ENCODE data around the gene SCART1.
"Not testable (repeated sequence)": the region's sequence is repeated elsewhere in the genome, so short reads cannot be mapped to it uniquely, and the experiment has no call there.

The SCART1 gene

DNA sequence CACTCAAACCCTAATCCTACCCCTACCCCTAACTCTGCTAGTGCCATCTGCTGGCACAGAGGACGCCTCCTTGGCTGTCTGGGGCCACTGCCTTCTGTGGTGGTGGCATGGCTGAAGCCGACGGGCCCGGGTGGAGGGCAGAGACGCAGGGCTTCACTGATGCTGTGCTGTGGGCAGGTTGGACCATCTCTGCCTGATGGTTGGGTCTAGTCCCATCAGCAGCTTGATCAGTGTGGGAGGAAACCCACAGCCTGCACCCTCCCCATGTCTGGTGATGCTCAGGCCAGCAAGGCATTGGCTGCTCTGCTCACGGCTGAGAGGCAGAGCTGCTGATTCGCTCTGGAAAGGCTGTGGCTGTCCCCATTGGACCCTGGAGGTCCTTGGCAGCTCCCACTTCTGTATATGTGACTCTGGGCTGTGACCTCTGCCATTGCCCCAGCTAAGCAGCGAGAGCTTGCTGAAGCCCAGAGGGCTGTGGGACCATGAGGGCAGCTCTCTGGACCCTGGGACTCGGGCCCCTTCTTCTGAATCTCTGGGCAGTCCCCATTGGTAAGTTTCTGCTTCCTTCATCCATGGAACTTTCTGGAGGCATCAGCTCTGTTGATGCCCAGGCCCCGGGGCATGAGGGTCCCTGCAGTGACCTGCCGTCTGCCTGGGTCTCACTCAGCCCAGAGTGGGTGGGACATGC lies at the start of gene SCART1:
SCART1 (plus strand) TSS at position 430 of the 688 bp plus-strand sequence; CDS start at position 483, 53 bp downstream.
- in situ Hi-C loops (cut with MboI; ENCODE audit: low sequenced_read_pairs): no loop called here

- in situ Hi-C loops (cut with MboI; ENCODE audit: low sequenced_read_pairs): no loop called here
Observed at GRCh38 chr10:133405272-133405671, 48.5 kb upstream of the SCART1 start.

DNA sequence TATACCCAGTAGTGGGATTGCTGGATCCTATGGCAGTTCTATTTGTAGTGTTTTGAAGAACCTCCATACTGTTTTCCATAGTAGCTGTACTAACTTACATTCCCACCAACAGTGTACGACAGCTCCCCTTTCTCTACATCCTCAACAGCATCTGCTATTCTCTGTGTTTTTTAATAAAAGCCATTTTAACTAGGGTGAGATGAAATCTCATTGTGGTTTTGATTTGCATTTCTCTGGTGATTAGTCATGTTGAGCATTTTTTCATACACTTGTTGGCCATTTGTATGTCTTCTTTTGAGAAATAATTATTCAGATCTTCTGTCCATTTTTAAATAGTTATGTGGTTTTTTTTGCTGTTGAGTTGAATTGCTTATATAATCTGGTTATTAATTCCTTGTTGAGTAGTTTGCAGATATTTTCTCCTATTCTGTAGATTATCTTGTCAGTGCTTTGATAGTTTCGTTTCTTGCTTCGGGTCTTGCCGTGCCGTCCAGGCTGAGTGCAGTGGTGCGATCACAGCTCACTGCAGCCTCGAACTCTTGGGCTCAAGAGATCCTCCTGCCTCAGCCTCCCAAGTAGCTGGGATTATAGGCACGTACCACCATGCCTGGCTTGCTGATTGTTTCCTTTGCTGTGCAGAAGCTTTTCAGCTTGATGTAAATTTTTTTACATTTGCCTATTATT lies 47.8 kb upstream of the SCART1 start:
- in situ Hi-C loops (cut with MboI; ENCODE audit: low sequenced_read_pairs): no loop called here

DNA sequence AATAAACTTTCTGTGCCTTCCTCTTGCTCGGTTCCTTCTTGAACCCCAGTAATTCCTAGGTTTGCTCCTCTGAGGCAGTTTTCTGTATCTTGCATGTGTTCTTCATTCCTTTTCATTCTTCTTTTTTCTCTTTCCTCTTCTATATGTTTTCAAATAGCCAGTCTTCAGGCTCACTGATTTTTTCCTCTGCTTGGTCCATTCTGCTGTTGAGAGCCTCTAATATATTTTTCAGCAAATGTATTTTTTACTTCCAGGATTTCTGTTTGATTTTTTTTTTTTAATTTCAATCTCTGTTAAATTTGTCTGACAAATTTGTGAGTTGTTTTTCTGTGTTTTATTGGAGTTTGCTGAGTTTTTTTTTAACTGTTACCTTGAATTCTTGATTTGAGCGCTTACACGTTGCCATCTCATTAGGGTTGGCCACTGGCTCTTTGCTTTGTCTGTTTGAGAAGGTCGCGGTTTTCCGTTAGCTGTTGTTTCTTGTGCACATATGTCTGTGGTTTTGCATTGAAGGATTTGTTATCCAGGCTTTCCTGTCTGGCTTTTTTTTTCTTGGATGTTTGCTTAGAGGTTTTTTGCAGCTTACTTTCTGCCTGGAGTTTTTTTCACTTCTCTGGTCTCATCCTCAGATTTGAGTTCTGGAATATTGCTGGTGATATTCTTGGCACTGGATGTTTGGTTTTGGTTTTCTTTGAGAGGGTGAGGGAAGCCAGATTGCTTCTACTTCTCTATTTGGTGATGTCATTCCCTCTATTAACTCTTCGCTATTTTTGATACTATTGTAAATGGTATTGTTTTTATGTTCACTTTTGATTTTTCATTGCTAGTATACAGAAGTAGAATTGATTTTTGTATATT lies 42.0 kb upstream of the SCART1 start:
- in situ Hi-C loops (cut with MboI; ENCODE audit: low sequenced_read_pairs): no loop called here

DNA sequence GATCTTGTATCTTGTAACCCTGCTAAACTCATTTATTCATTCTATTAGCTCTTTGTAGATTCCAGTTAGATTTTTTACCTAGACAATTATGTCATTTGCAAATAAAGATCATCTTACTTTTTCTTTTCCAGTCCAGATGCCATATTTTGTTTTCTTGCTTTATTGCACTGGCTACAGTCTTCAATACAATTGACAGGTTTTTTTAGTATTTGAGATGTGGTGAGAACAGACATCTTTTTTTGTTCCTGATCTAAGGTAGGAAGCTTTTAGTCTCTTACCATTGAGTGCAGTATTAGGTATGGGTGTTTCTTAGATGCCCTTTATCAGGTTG lies 41.4 kb upstream of the SCART1 start:
- in situ Hi-C loops (cut with MboI; ENCODE audit: low sequenced_read_pairs): no loop called here

DNA sequence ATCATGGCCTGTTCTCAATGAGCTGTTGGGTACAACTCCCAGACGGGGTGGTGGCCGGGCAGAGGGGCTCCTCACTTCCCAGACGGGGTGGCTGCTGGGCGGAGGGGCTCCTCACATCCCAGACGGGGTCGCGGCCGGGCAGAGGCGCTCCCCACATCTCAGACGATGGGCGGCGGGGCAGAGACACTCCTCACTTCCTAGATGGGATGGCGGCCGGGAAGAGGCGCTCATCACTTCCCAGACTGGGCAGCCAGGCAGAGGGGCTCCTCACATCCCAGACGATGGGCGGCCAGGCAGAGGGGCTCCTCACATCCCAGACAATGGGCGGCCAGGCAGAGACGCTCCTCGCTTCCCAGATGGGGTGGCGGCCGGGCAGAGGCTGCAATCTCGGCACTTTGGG lies 39.3 kb upstream of the SCART1 start:
- in situ Hi-C loops (cut with MboI; ENCODE audit: low sequenced_read_pairs): not testable (repeated sequence)

- in situ Hi-C loops (cut with MboI; ENCODE audit: low sequenced_read_pairs): no loop called here
Observed at GRCh38 chr10:133415752-133416151, 38.0 kb upstream of the SCART1 start.

- in situ Hi-C loops (cut with MboI; ENCODE audit: low sequenced_read_pairs): no loop called here
Observed at GRCh38 chr10:133418289-133418993, 35.3 kb upstream of the SCART1 start.

- in situ Hi-C loops (cut with MboI; ENCODE audit: low sequenced_read_pairs): no loop called here
Observed at GRCh38 chr10:133419211-133419950, 34.4 kb upstream of the SCART1 start.

DNA sequence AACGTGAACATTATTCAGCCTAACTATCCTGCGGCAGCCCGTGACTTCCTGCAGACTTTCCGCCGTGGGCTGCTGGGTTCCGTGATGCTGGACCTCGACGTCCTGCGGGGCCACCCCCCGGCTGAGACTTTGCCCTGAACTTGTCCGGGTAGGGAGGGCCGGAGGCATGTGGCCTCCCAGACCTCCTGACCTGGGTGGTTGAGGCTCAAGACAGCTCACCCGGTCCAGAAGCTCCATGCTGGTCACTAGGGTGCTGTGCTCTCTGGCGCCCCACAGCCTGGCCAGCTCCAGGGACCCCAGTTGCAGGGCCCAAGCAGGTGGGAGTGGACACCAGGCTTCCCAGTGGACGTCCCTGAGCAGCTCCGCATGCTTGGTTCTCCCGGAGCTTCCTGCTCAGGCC lies 33.7 kb upstream of the SCART1 start:
- in situ Hi-C loops (cut with MboI; ENCODE audit: low sequenced_read_pairs): no loop called here

DNA sequence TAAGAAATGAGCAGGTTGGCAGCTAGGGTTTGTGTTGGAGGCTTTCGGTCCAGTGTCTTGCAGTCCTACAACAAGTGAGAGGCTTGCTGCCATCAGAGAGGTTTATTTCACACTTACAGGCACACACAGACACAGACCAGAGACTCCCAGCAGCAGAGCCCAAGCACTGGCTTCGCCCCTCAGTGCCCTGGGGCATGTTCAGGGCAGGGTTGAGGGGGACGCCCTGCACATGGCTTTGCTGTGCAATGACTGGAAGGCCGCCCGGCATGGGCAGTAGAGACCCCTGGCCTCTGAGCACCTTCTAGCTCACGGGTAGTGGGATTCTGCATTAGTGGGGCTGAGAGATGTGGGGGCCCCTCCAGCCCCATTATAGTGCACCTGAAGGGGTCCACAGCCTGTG lies 33.2 kb upstream of the SCART1 start:
- in situ Hi-C loops (cut with MboI; ENCODE audit: low sequenced_read_pairs): no loop called here

- in situ Hi-C loops (cut with MboI; ENCODE audit: low sequenced_read_pairs): no loop called here
Observed at GRCh38 chr10:133421336-133422222, 32.2 kb upstream of the SCART1 start.

DNA sequence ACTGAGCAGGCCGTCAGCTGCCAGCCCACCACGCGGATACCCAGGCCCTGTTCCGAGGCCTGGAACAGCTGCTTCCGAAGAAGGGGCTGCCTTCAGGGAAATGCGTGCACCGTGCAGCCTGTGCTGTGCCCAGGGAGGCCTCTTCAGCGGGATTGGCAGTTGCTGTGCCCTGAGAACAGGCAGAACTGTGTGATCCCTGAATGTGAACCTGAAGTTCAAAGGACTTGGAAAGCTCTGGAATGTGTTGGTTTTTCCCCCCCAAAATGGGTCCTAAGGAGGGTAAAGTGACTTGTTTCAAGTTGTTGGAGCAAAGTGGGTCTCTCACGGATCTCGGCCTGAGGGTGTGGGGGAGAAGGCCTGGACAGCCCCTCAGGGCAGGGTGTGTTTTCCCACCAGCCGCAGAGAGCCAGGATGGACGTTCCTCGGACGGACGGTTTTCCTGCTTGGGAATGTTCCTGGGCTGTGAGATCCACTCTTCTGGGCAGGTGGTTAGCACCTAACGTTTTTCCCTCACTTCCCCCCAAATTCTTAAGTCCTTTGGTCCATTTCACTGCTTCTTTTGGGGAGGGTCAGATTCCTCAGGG lies 31.4 kb upstream of the SCART1 start:
- in situ Hi-C loops (cut with MboI; ENCODE audit: low sequenced_read_pairs): no loop called here

DNA sequence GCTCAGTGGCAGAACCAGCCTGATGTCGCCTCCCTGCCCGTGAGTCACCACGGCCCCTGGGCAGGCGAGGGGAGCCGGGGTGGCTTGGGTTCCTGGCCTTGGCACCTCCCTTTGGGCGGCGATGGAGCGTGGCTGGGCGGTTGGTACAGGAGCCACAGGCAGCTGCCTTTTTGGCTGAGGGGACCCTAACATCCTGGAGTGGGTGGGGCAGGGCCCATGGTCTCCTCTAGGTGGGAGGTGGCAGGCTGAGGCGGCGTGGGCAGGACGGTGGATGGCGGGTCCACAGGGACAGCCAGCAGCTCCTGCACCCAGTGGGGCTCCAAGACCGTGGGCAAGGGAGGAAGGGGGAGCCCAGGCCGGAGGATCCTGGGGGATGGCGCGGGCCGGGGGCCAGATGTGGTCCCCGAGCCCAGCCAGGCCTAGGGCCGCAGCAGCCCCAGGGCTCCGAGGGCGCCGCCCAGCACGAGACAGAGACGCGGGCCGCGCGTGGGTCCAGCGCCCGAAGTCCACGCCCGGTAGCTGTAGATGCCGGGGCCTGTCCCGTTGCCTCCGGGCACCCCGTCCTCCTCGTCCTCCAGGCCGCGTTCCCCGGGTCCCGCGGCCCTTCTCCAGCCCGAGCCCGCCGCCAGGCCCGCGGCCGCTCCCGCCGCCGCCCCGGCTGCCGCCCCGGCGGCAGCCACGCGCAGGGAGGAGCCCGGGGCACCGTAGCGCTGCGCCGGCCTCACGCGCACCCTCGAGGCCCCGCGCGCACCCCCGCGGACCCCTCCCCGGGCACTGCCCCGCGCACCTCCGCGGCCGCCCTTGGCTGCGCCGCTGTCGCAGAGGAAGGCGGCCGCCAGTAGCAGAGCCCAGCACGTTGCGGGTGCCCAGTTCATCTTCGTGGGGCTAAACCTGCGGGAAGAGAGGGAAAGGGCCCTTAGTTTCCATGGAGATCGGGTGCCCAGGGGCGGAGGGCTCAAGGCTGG lies 30.7 kb upstream of the SCART1 start:
- in situ Hi-C loops (cut with MboI; ENCODE audit: low sequenced_read_pairs): no loop called here

- in situ Hi-C loops (cut with MboI; ENCODE audit: low sequenced_read_pairs): not testable (repeated sequence)
Observed at GRCh38 chr10:133424102-133424501, 29.6 kb upstream of the SCART1 start.

DNA sequence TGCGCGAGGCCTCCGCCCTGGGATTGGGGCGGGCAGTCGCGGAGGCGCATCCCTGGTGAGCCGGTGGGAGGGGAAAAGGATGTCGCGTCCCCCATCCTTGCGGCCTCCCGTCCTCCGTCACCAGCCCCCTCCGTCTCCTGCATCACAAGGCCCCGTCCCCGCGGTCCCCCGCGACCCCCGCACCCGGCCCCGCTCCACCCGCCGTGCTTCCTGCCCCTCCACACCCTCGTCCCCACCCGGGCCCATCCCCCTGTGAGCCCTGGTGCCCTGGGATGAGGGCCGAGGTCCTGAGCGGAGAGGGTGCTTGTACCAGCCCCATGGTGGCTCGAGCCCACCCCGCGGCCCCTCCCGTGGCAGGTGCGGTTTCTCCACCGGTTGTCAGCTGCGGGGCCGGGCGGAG lies 29.1 kb upstream of the SCART1 start, which contains the start of gene SPRN:
SPRN (minus strand) TSS at position 25 of the 400 bp plus-strand sequence. CDS start 944 bp downstream, outside the sequence.
- in situ Hi-C loops (cut with MboI; ENCODE audit: low sequenced_read_pairs): not testable (repeated sequence)

DNA sequence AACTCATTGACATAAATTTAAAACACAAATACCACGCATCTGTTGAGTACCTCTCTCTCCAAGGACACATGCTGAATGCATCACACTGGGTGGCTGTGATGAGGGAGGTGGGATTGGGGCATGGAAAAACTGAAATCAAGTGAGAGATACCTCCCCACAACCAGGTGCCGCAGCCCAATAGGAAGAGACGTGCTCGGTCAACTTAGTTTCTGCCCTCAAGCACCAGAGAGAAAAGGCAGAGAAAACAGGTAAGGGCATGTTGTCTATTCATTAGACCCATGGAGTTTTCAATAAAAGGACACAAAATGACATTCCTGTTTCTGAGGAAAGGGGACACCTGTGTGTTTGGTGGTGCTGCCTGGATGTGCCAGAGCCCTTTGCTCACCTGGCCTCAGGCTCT lies 24.2 kb upstream of the SCART1 start:
- in situ Hi-C loops (cut with MboI; ENCODE audit: low sequenced_read_pairs): not testable (repeated sequence)
